ENCODE measurements around the gene NUDT3.
"Not testable (repeated sequence)": the region's sequence is repeated elsewhere in the genome, so short reads cannot be mapped to it uniquely, and the experiment has no call there.

The NUDT3 gene

GRCh38 chr6:34248727-34249468 is 143.6 kb downstream of the NUDT3 start, which contains the start of gene SMIM29:
Gene SMIM29 (minus strand): TSS chr6:34249006. CDS start chr6:34247791, 1,215 bp downstream.
- FAIRE-seq = no peak

GRCh38 chr6:34248198-34248726 is 144.2 kb downstream of the NUDT3 start:
- no peak for FAIRE-seq

GRCh38 chr6:34247481-34248197 is 144.8 kb downstream of the NUDT3 start:
- FAIRE-seq = no peak

GRCh38 chr6:34246563-34247391 is 145.7 kb downstream of the NUDT3 start:
- no peak for FAIRE-seq

GRCh38 chr6:34246249-34246562 is 146.3 kb downstream of the NUDT3 start:
- no peak for FAIRE-seq

- FAIRE-seq = not testable (repeated sequence)
Measured at GRCh38 chr6:34245761-34246140, 146.7 kb downstream of the NUDT3 start.

GRCh38 chr6:34245032-34245760 is 147.3 kb downstream of the NUDT3 start:
- not testable (repeated sequence) for FAIRE-seq

GRCh38 chr6:34243901-34244884 is 148.3 kb downstream of the NUDT3 start:
- FAIRE-seq = no peak

- FAIRE-seq = no peak
Measured at GRCh38 chr6:34243131-34243771, 149.2 kb downstream of the NUDT3 start.

GRCh38 chr6:34242252-34243130 is 150.0 kb downstream of the NUDT3 start:
- no peak for FAIRE-seq

GRCh38 chr6:34241351-34242215 is 150.9 kb downstream of the NUDT3 start:
- FAIRE-seq = no peak

GRCh38 chr6:34240329-34241248 is 151.9 kb downstream of the NUDT3 start:
- no peak for FAIRE-seq

GRCh38 chr6:34239893-34240292 is 152.6 kb downstream of the NUDT3 start:
- no peak for FAIRE-seq

- FAIRE-seq = no peak
Measured at GRCh38 chr6:34239500-34239825, 153.0 kb downstream of the NUDT3 start.

- FAIRE-seq = no peak
Measured at GRCh38 chr6:34238585-34239499, 153.6 kb downstream of the NUDT3 start.

All from TTC549 (cell line).